ENCODE data around the gene IRF9.

The IRF9 gene

GRCh38 chr14:24177041-24177825 is 16.2 kb downstream of the IRF9 start:
- TF ChIP-seq REST (IDR thresholded peaks at IDR 0.05; ENCODE audit: insufficient read depth in 1 of 2, low read depth in 2 of 2, low read length in 2 of 2) (no peak), FOXP2 (optimal IDR thresholded peaks at IDR 0.05; ENCODE audit: borderline replicate concordance, extremely low read depth, extremely low read length, insufficient read depth) (no peak), POLR2AphosphoS5 (IDR thresholded peaks at IDR 0.05; ENCODE audit: low read depth, low read length) (no peak)

- TF ChIP-seq TAF1 (IDR thresholded peaks at IDR 0.05; ENCODE audit: borderline replicate concordance, insufficient read depth, low read length) = no peak
- TF ChIP-seq FOXP2 (optimal IDR thresholded peaks at IDR 0.05; ENCODE audit: borderline replicate concordance, extremely low read depth, extremely low read length, insufficient read depth) = no peak
- no peak for TF ChIP-seq SIN3A (IDR thresholded peaks at IDR 0.05; ENCODE audit: borderline replicate concordance, insufficient read depth, low read length)
- TF ChIP-seq POLR2AphosphoS5 (IDR thresholded peaks at IDR 0.05; ENCODE audit: low read depth, low read length) = no peak
- TF ChIP-seq REST (IDR thresholded peaks at IDR 0.05; ENCODE audit: insufficient read depth in 1 of 2, low read depth in 2 of 2, low read length in 2 of 2) = no peak
Measured at GRCh38 chr14:24177891-24178290, 16.8 kb downstream of the IRF9 start.

- TF ChIP-seq POLR2AphosphoS5 (IDR thresholded peaks at IDR 0.05; ENCODE audit: low read depth, low read length) (no peak), TAF1 (IDR thresholded peaks at IDR 0.05; ENCODE audit: borderline replicate concordance, insufficient read depth, low read length) (no peak), SIN3A (IDR thresholded peaks at IDR 0.05; ENCODE audit: borderline replicate concordance, insufficient read depth, low read length) (no peak), FOXP2 (optimal IDR thresholded peaks at IDR 0.05; ENCODE audit: borderline replicate concordance, extremely low read depth, extremely low read length, insufficient read depth) (no peak), REST (IDR thresholded peaks at IDR 0.05; ENCODE audit: insufficient read depth in 1 of 2, low read depth in 2 of 2, low read length in 2 of 2) (no peak)
Measured at GRCh38 chr14:24178399-24179178, 17.5 kb downstream of the IRF9 start.

GRCh38 chr14:24179294-24179960 is 18.4 kb downstream of the IRF9 start:
- TF ChIP-seq TAF1 (IDR thresholded peaks at IDR 0.05; ENCODE audit: borderline replicate concordance, insufficient read depth, low read length) = no peak
- no peak for TF ChIP-seq SIN3A (IDR thresholded peaks at IDR 0.05; ENCODE audit: borderline replicate concordance, insufficient read depth, low read length)
- no peak for TF ChIP-seq POLR2AphosphoS5 (IDR thresholded peaks at IDR 0.05; ENCODE audit: low read depth, low read length)
- no peak for TF ChIP-seq FOXP2 (optimal IDR thresholded peaks at IDR 0.05; ENCODE audit: borderline replicate concordance, extremely low read depth, extremely low read length, insufficient read depth)
- no peak for TF ChIP-seq REST (IDR thresholded peaks at IDR 0.05; ENCODE audit: insufficient read depth in 1 of 2, low read depth in 2 of 2, low read length in 2 of 2)

All from PFSK-1 (cell line).